ENCODE measurements around the gene APBA2.
A peak's percentile ranks its signal among the peaks of the same experiment; 100 is the strongest.

Gene APBA2

GRCh38 chr15:28947221-28947674 lies 61.5 kb downstream of the APBA2 start:
- no peak overlapping the region for H3K4me3 ChIP-seq (ENCODE audit: low read length)
- no peak for DNase-seq (ENCODE audit: low read depth, low spot score)

DNA sequence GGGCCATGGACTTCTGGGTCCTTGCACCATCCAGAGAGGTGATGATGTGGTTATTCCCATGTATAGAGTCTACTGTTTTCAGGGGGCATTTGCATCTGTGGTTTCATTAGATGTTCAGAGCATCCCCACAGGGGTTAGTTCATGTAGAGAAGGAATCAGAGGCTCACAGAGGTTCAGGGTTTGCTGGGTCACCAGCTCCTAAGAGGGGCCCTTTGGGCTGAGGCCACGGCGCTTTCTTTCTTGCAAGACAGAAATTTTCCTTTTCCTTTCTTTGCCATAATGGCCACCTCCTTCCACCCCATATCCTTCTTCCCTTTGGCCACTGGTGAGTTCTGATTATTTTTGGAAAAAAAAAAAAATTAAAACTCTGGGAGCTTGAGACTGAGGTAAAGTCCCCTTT lies 62.3 kb downstream of the APBA2 start:
- peak overlapping the region; percentile 37 for H3K4me3 ChIP-seq (ENCODE audit: low read length)
- DNase-seq (ENCODE audit: low read depth, low spot score): no peak

GRCh38 chr15:28950916-28951315 lies 65.1 kb downstream of the APBA2 start:
- DNase-seq (ENCODE audit: low read depth, low spot score): no peak
- no peak overlapping the region for H3K4me3 ChIP-seq (ENCODE audit: low read length)

- H3K4me3 ChIP-seq (ENCODE audit: low read length): no peak overlapping the region
- no peak for DNase-seq (ENCODE audit: low read depth, low spot score)
Observed at GRCh38 chr15:28952666-28953491, 67.1 kb downstream of the APBA2 start.

DNA sequence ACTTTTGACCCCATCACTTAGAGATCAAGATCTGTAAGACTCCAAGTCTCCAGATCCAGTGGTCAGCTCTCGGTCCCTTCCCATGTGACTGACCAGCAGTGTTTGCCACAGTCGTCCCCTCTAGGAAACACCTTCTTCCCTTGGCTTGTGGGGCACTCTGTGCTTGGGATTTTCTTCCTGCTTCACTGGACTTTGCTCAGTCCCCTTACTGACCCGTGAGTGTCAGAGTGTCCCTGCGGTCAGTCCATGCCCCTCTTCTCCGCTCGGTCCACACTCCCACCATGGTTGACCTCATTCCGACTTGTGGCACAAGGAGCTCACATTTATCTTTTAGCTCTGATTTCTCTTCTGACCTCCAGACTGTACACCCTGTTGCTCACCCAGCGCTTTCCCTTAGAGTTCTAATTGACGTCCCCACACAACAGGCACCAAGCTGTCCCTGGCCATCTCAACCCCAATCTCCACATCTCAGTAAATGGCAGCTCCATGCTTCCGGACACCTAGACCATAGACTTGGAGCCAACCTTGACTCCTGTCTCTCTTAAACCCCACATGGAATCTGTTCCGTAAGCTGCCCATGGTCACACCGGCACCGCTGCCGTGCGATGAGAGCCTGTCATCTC lies 67.9 kb downstream of the APBA2 start:
- DNase-seq (ENCODE audit: low read depth, low spot score): no peak
- no peak overlapping the region for H3K4me3 ChIP-seq (ENCODE audit: low read length)

GRCh38 chr15:28954466-28955159 lies 68.8 kb downstream of the APBA2 start:
- peak overlapping the region; percentile 21 for H3K4me3 ChIP-seq (ENCODE audit: low read length)
- DNase-seq (ENCODE audit: low read depth, low spot score): no peak

- peak overlapping the region; percentile 21 for H3K4me3 ChIP-seq (ENCODE audit: low read length)
- DNase-seq (ENCODE audit: low read depth, low spot score): peak; percentile 89
Observed at GRCh38 chr15:28955160-28955992, 69.6 kb downstream of the APBA2 start.

DNA sequence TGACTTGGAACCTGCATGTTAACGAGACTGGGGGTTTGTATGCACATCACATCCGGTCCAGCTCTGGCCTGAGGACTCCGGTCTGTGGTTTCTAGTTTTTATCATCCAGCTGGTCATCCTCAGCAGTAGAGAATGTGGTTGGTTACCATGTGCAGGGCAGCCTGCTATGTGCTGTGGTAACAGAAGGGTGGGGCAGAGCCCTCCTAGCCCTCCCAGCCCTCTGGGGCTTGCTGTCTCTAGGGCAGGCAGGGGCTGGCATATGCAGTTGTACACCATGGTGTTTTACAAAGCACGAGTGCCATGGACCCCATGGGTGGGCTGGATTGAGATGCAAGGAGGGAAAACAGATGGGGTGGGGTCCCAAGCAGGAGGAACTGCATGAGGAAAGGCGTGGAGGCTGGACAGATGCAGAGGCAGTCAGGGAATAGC lies 70.2 kb downstream of the APBA2 start:
- DNase-seq (ENCODE audit: low read depth, low spot score): no peak
- no peak overlapping the region for H3K4me3 ChIP-seq (ENCODE audit: low read length)

DNA sequence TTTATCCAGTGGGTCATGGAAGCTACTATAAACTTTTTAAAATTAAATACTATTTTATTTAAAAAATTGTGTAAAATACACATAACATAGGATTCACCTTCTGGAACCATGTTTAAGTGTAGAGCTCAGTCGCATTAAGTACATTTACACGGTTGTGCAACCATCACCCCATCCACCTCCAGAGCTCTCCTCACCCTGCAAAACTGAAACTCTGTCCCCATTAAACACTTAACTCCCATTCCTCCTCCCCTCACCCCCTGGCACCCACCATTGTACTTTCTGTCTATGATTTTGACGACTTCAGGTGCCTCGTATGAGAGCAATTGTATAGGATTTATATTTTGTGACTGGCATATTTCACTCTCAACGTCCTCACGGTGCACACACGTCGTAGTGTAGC lies 70.7 kb downstream of the APBA2 start:
- DNase-seq (ENCODE audit: low read depth, low spot score): no peak
- no peak overlapping the region for H3K4me3 ChIP-seq (ENCODE audit: low read length)

- H3K4me3 ChIP-seq (ENCODE audit: low read length): no peak overlapping the region
- DNase-seq (ENCODE audit: low read depth, low spot score): no peak
Observed at GRCh38 chr15:28957606-28958498, 72.1 kb downstream of the APBA2 start.

DNA sequence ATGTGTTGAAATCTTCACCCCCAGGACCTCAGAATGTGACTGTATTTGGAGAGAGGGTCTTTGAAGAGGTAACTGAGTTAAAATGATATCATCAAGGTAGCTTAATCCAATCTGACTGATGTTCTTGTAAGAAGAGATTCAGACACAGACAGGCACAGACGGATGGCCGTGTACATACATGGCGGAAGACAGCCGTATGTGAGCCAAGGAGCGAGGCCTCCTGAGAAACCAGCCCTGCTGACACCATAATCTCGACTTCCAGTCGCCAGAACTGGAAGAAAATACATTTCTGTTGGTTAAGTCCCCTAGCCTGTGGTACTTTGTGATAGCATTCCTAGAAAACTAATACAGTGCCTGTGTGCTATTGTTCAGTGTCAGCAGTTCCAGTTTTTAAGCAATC lies 73.6 kb downstream of the APBA2 start:
- DNase-seq (ENCODE audit: low read depth, low spot score): no peak
- no peak overlapping the region for H3K4me3 ChIP-seq (ENCODE audit: low read length)

DNA sequence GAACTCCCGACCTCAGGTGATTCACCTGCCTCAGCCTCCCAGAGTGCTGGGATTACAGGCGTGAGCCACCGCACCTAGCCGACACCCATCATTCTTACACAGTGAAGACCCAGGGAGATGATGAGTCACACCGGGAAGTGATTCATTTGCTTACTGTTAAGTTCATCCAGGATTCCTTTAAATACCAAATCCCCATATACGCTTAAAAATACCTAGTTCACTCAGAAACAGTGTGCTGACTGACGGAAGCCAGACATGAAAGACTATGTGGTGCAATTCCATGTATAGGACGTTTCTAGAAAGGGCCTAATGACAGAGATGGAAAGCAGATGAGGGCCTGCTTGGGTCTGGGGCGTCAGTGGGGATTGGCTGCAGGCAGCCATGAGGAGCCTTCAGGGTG lies 75.2 kb downstream of the APBA2 start:
- DNase-seq (ENCODE audit: low read depth, low spot score): no peak
- no peak overlapping the region for H3K4me3 ChIP-seq (ENCODE audit: low read length)

- DNase-seq (ENCODE audit: low read depth, low spot score): no peak
- H3K4me3 ChIP-seq (ENCODE audit: low read length): no peak overlapping the region
Observed at GRCh38 chr15:28961391-28961790, 75.6 kb downstream of the APBA2 start.

- no peak overlapping the region for H3K4me3 ChIP-seq (ENCODE audit: low read length)
- DNase-seq (ENCODE audit: low read depth, low spot score): no peak
Observed at GRCh38 chr15:28962851-28963710, 77.3 kb downstream of the APBA2 start.

DNA sequence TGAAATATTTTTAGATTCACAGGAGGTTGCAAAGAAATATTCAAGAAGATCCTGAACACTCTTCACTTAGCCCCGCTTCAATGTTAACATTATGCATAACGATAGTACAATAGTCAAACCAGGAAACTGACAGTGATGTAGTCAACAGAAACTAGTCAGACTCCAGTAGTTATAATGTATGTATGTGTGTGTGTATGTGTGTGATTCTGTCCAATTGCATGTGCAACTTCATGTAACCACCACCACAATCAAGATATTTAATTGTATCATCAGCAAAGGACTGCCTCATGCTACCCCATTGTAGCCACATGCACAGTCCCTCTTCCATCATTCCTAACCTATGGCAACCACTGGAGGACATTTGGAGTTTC lies 77.9 kb downstream of the APBA2 start:
- DNase-seq (ENCODE audit: low read depth, low spot score): no peak
- no peak overlapping the region for H3K4me3 ChIP-seq (ENCODE audit: low read length)

DNA sequence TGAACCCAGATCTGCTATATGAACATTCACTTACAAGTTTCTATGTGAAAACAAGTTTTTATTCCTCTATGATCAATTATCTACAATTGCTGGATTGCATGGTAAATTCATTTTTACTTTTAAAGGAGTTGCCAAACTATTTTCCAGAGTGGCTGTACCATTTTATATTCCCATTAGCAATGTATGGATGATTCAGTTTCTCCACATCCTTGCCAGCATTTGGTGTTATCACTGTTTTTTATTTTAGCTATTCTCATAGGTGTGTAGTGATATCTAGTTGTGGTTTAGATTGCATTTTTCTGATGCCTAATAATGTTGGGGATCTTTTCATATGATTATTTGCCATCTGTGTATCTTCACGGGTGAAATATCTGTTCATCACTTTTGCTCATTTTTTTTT lies 78.3 kb downstream of the APBA2 start:
- H3K4me3 ChIP-seq (ENCODE audit: low read length): no peak overlapping the region

DNA sequence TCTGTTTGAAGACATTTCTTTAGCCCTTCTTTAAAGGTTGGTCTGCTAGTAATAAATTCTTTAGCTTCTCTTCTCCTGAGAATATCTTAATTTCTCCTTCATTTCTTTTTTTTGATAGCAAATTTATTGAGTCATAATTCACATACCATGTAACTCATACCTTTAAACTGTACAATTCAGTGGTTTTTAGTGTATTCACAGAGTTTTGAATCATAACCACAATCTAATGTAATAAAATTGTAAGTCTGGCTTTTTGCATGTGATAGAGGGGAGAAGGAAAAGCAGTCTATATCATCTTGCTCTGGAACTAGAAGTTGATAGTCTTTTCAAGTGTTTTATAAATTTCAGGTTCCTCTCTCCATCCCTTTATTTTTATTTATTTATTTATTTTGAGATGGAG lies 81.3 kb downstream of the APBA2 start:
- no peak for DNase-seq (ENCODE audit: low read depth, low spot score)

More for the DNA sequence above, 78.3 kb downstream of the APBA2 start:
- DNase-seq (ENCODE audit: low read depth, low spot score): no peak

GRCh38 chr15:28967990-28968389 lies 82.2 kb downstream of the APBA2 start:
- no peak for DNase-seq (ENCODE audit: low read depth, low spot score)
- H3K4me3 ChIP-seq (ENCODE audit: low read length): no peak overlapping the region

More for the DNA sequence above, 81.3 kb downstream of the APBA2 start:
- no peak overlapping the region for H3K4me3 ChIP-seq (ENCODE audit: low read length)
